GM12878 (cell line): Measurements from ENCODE around the gene MPPED1. TPM values are rescaled to one million over a fixed set of nuclear protein-coding genes. Genes with fewer than 3 reads are reported as not detected.

Source experiments
- ATAC-seq: fragments of 200-7000 bp; cut with Tn5 transposase; 3 replicates; pipeline ENCODE4 v1.9.1; 2020; ENCODE audit warnings: mild to moderate bottlenecking, moderate library complexity
- BruUV-seq: library from RNA; stranded (reverse); fragments of 400-500 nt; replicated peaks from 2 replicates; lab custom pipeline; 2021; lab: Mats Ljungman, UMichigan
- CTCF ChIA-PET: fragments of 300-600 bp; sonication (Branson Sonifier 250); formaldehyde crosslinking; extraction: SDS; loops from one replicate; lab custom pipeline; 2021; ENCODE audit warnings: inconsistent platforms; lab: Yijun Ruan, JAX
- POLR2A ChIA-PET: fragments of 350-600 bp; formaldehyde crosslinking; extraction: SDS; loops from one replicate; lab custom pipeline; 2021; ENCODE audit warnings: inconsistent platforms; lab: Charles Lee
- RAD21 ChIA-PET: fragments of 300-600 bp; sonication (Branson Sonifier 250); formaldehyde crosslinking; loops from one replicate; lab custom pipeline; 2023; ENCODE audit warnings: antibody characterized with exemption; ENCODE audit not compliant: unreplicated experiment; lab: Charles Lee
- SMC1A ChIA-PET: fragments of 300-600 bp; sonication (Branson Sonifier 250); formaldehyde crosslinking; loops from one replicate; lab custom pipeline; 2023; ENCODE audit not compliant: unreplicated experiment, uncharacterized antibody; lab: Charles Lee
- DNase-seq: peaks from one replicate; pipeline ENCODE4 v3.0.0-alpha.2; 2011; ENCODE audit warnings: low read depth, low spot score
- FAIRE-seq: peaks from 3 replicates; lab custom pipeline; 2011; peaks lifted over from hg19 to GRCh38; lab: Jason Lieb, UNC
- H2AFZ ChIP-seq: 2 replicates; pipeline ENCODE4 v1.6.0; 2011; ENCODE audit warnings: low read depth, low read length, control low read depth; ENCODE audit not compliant: control insufficient read depth
- H3K27ac ChIP-seq: 2 replicates; pipeline ENCODE4 v1.5.1; 2011; ENCODE audit warnings: control low read depth; ENCODE audit not compliant: control insufficient read depth, insufficient read depth
- H3K27me3 ChIP-seq, 2 experiments: replicated peaks in 1 of 2; 2 replicates each; pipeline versions ENCODE4 v1.6.0 to v1.6.1; 2011; ENCODE audit warnings: low read length in 1 of 2; ENCODE audit not compliant: control insufficient read depth in 2 of 2, insufficient read depth in 2 of 2
- H3K36me3 ChIP-seq, 2 experiments: 2 replicates each; pipeline ENCODE4 v1.5.1; 2011; ENCODE audit warnings: low read length in 1 of 2; ENCODE audit not compliant: control insufficient read depth in 2 of 2, insufficient read depth in 2 of 2
- H3K4me1 ChIP-seq: 2 replicates; pipeline ENCODE4 v1.6.1; 2011; ENCODE audit warnings: mild to moderate bottlenecking, low read length, moderate library complexity, mixed read lengths; ENCODE audit not compliant: control insufficient read depth, insufficient read depth
- H3K4me2 ChIP-seq: 2 replicates; pipeline ENCODE4 v1.6.0; 2011; ENCODE audit warnings: control low read depth; ENCODE audit not compliant: control insufficient read depth, insufficient read depth
- H3K4me3 ChIP-seq: fragments of 200-600 bp; sonication (generic); 2 replicates; pipeline ENCODE4 v1.5.1; 2016
- H3K79me2 ChIP-seq: 2 replicates; pipeline ENCODE4 v1.6.0; 2011; ENCODE audit warnings: low read length; ENCODE audit not compliant: control insufficient read depth, insufficient read depth
- H3K9ac ChIP-seq: 2 replicates; pipeline ENCODE4 v1.8.0; 2011; ENCODE audit warnings: low read length, control low read depth, mixed read lengths; ENCODE audit not compliant: control insufficient read depth, insufficient read depth
- H3K9me3 ChIP-seq: replicated peaks from 3 replicates; pipeline ENCODE4 v1.5.1; 2011; ENCODE audit warnings: mild to moderate bottlenecking, low read length; ENCODE audit not compliant: control insufficient read depth, insufficient read depth
- H4K20me1 ChIP-seq: 2 replicates; pipeline ENCODE4 v1.6.0; 2011; ENCODE audit not compliant: control insufficient read depth, insufficient read depth
- FOS ChIP-seq: IDR thresholded peaks from 3 replicates; pipeline ENCODE4 v1.6.1; 2011; ENCODE audit warnings: borderline replicate concordance; ENCODE audit not compliant: insufficient read length; ENCODE audit errors: extremely low read depth
- FOXM1 ChIP-seq: IDR thresholded peaks from 2 replicates; pipeline ENCODE4 v1.6.1; 2012; ENCODE audit warnings: low read depth, mild to moderate bottlenecking, inconsistent platforms, low read length, moderate library complexity
- GABPA ChIP-seq: IDR thresholded peaks from 2 replicates; pipeline ENCODE4 v1.6.1; 2014; ENCODE audit warnings: antibody characterized with exemption, low read depth, mild to moderate bottlenecking, inconsistent platforms
- GATAD2B ChIP-seq: fragments of 450-650 bp; conservative IDR thresholded peaks from 2 replicates; pipeline ENCODE4 v1.6.1; 2017; ENCODE audit warnings: low read depth, mild to moderate bottlenecking, moderate library complexity
- IKZF1 ChIP-seq: fragments of 450-650 bp; conservative IDR thresholded peaks from 2 replicates; pipeline ENCODE4 v1.6.1; 2017; ENCODE audit warnings: antibody characterized with exemption, mild to moderate bottlenecking
- JUND ChIP-seq: IDR thresholded peaks from 2 replicates; pipeline ENCODE4 v1.6.1; 2012; ENCODE audit warnings: low read depth, mild to moderate bottlenecking, low read length, improper control_type of control experiment, moderate library complexity
- POLR2AphosphoS2 ChIP-seq: IDR thresholded peaks from 2 replicates; pipeline ENCODE4 v1.6.1; 2011; ENCODE audit warnings: low read depth, mild to moderate bottlenecking, low read length, improper control_type of control experiment, moderate library complexity
- POU2F2 ChIP-seq: IDR thresholded peaks from 3 replicates; pipeline ENCODE4 v1.6.1; 2011; ENCODE audit warnings: low read depth, mild to moderate bottlenecking, low read length, borderline replicate concordance
- SMAD5 ChIP-seq: IDR thresholded peaks from 2 replicates; pipeline ENCODE4 v1.6.1; 2016; ENCODE audit warnings: antibody characterized with exemption, low read depth
- TCF7 ChIP-seq: IDR thresholded peaks from 2 replicates; pipeline ENCODE4 v1.6.1; 2014; ENCODE audit warnings: antibody characterized with exemption, borderline replicate concordance
- WGBS: methylation state at CpG from one replicate; pipeline ENCODE4 v1.1.6; 2016; ENCODE audit warnings: low lambda C conversion rate; ENCODE audit not compliant: insufficient replicate concordance, insufficient coverage; ENCODE audit errors: missing lambda C conversion rate; 5-methylcytosine and 5-hydroxymethylcytosine counted together
- in situ Hi-C: fragments of 300-500 bp; cut with MboI; formaldehyde crosslinking; loops from 9 replicates; pipeline ENCODE4 v1.14.3; 2018; ENCODE audit warnings: mixed read lengths
- intact Hi-C: fragments of 100-400 bp; cut with micrococcal nuclease; formaldehyde crosslinking; loops from one replicate; pipeline ENCODE4 v1.14.2; 2022; ENCODE audit not compliant: unreplicated experiment
- polyA plus RNA-seq, 11 experiments: library from polyadenylated mRNA; depleted of rRNA in 4 of 11; unstranded in 6 of 11; stranded (reverse) in 5 of 11; fragments of >200 nt; fragmentation: Nextera tagmentation in 4 of 11; fragmentation: Illumina TruSeq in 1 of 11; extraction: Ambion mirVana in 4 of 11; extraction: Trizol in 1 of 11; gene quantifications; 1 replicate in 1 of 11; 2 replicates in 10 of 11; pipeline versions ENCODE4 v1.2.1 to v1.2.3, GENCODE V29; 2011 to 2016; ENCODE audit warnings: inconsistent platforms in 2 of 11, missing spikeins in 2 of 11, low read depth in 1 of 11
- total RNA-seq, 4 experiments: library from RNA; depleted of rRNA in 3 of 4; stranded (reverse); fragments of >200 nt in 3 of 4; fragmentation: Illumina TruSeq in 1 of 4; extraction: Trizol in 1 of 4; gene quantifications; 2 replicates each; pipeline versions ENCODE4 v1.2.1 to v1.2.3, GENCODE V29; 2013 to 2021
- TF ChIP-seq, protein P1 (sequence below): IDR thresholded peaks from 2 replicates; pipeline ENCODE4 v1.6.1; 2012; ENCODE audit warnings: mild to moderate bottlenecking, low read depth, low read length
- TF ChIP-seq, protein P2 (sequence below): fragments of 450-650 bp; IDR thresholded peaks from 2 replicates; pipeline ENCODE4 v1.6.1; 2017; ENCODE audit warnings: mild to moderate bottlenecking, low read depth, inconsistent platforms; ENCODE audit not compliant: poor library complexity, severe bottlenecking
- TF ChIP-seq, protein P3 (sequence below), 3 experiments: IDR thresholded peaks in 2 of 3; conservative IDR thresholded peaks in 1 of 3; 2 replicates each; pipeline ENCODE4 v1.5.1; 2011; ENCODE audit warnings: low read depth in 3 of 3, low read length in 3 of 3, mild to moderate bottlenecking in 3 of 3, control low read depth in 2 of 3, moderate library complexity in 2 of 3, inconsistent platforms in 1 of 3, mixed read lengths in 1 of 3; ENCODE audit not compliant: control insufficient read depth in 2 of 3, insufficient read depth in 1 of 3; ENCODE audit errors: extremely low read depth in 1 of 3
- TF ChIP-seq, protein P4 (sequence below): fragments of 450-650 bp; IDR thresholded peaks from 2 replicates; pipeline ENCODE4 v1.6.1; 2018; ENCODE audit warnings: borderline replicate concordance, mild to moderate bottlenecking; ENCODE audit not compliant: partially characterized antibody

Gene MPPED1
- total and polyA plus RNA-seq, 10 of the 15 experiments (the other 5 are each of a cell fraction or from before 2014, with no cell fraction given), result 0.11 TPM; not detected in 9

DNA sequence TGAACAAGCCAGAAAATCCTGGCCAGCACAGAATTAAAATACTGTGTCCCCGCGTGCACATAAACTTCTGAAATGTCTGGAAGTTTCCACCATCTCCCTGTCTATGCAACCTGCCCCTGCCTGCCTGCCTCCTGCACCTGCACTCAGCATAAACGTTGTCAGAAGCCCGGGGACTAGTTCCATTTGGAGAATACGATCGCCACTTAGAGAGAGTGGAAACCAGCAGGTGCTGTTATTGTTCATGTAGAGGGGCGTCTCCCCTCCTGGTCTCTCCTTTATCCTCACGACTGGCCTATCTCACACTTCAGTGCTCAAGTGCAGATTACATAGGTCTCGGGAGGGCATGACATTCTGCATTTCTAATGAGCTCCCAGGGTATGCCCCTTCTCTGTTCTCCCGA, 35.6 kb downstream of the MPPED1 start (continued):
- TF ChIP-seq, protein P1, sequence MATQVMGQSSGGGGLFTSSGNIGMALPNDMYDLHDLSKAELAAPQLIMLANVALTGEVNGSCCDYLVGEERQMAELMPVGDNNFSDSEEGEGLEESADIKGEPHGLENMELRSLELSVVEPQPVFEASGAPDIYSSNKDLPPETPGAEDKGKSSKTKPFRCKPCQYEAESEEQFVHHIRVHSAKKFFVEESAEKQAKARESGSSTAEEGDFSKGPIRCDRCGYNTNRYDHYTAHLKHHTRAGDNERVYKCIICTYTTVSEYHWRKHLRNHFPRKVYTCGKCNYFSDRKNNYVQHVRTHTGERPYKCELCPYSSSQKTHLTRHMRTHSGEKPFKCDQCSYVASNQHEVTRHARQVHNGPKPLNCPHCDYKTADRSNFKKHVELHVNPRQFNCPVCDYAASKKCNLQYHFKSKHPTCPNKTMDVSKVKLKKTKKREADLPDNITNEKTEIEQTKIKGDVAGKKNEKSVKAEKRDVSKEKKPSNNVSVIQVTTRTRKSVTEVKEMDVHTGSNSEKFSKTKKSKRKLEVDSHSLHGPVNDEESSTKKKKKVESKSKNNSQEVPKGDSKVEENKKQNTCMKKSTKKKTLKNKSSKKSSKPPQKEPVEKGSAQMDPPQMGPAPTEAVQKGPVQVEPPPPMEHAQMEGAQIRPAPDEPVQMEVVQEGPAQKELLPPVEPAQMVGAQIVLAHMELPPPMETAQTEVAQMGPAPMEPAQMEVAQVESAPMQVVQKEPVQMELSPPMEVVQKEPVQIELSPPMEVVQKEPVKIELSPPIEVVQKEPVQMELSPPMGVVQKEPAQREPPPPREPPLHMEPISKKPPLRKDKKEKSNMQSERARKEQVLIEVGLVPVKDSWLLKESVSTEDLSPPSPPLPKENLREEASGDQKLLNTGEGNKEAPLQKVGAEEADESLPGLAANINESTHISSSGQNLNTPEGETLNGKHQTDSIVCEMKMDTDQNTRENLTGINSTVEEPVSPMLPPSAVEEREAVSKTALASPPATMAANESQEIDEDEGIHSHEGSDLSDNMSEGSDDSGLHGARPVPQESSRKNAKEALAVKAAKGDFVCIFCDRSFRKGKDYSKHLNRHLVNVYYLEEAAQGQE, result no peak
- TF ChIP-seq, protein P2, sequence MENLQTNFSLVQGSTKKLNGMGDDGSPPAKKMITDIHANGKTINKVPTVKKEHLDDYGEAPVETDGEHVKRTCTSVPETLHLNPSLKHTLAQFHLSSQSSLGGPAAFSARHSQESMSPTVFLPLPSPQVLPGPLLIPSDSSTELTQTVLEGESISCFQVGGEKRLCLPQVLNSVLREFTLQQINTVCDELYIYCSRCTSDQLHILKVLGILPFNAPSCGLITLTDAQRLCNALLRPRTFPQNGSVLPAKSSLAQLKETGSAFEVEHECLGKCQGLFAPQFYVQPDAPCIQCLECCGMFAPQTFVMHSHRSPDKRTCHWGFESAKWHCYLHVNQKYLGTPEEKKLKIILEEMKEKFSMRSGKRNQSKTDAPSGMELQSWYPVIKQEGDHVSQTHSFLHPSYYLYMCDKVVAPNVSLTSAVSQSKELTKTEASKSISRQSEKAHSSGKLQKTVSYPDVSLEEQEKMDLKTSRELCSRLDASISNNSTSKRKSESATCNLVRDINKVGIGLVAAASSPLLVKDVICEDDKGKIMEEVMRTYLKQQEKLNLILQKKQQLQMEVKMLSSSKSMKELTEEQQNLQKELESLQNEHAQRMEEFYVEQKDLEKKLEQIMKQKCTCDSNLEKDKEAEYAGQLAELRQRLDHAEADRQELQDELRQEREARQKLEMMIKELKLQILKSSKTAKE, result no peak
- TF ChIP-seq JUND (no peak), TCF7 (no peak)

DNA sequence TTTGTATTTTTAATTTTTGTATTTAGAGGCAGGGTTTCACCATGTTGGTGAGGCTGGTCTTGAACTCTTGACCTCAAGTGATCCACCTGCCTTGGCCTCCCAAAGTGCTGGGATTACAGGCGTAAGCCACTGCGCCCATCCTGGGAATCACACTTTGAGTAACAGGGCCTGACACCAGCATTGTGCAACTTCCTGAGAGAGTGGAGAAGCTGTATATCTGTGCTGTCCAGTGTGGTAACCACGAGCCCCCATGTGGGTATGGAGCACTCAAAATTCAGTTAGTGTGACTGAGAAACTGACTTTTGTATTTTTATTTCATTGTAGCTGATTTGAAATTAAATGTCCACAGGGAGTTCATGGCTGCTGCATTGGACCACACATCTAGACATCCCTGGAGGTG, 36.2 kb downstream of the MPPED1 start:
- FAIRE-seq (no peak), ATAC-seq (no peak), DNase-seq (no peak)
- ChIA-PET POLR2A (no interaction called here), CTCF (no interaction called here), RAD21 (no interaction called here), SMC1A (no interaction called here)
- no TSS peak for BruUV-seq
- Histone ChIP-seq H3K9me3 (no peaks in the 10 kb centered on the region), H3K27ac (no peak overlapping the region), H3K4me1 (no peaks in the 10 kb centered on the region), H3K27me3 (no peaks in the 10 kb centered on the region), H2AFZ (no peak overlapping the region), H4K20me1 (no peaks in the 10 kb centered on the region), H3K4me3 (no peak overlapping the region), H3K9ac (no peak overlapping the region), H3K79me2 (no peaks in the 10 kb centered on the region), H3K4me2 (no peak overlapping the region), H3K36me3 (no peaks in the 10 kb centered on the region)
- in situ Hi-C loops (no loop called here), intact Hi-C loops (no loop called here)
- 60% methylated on average over 3 of the region's 3 CpGs for WGBS
- TF ChIP-seq GATAD2B, result no peak
- TF ChIP-seq, protein P3, sequence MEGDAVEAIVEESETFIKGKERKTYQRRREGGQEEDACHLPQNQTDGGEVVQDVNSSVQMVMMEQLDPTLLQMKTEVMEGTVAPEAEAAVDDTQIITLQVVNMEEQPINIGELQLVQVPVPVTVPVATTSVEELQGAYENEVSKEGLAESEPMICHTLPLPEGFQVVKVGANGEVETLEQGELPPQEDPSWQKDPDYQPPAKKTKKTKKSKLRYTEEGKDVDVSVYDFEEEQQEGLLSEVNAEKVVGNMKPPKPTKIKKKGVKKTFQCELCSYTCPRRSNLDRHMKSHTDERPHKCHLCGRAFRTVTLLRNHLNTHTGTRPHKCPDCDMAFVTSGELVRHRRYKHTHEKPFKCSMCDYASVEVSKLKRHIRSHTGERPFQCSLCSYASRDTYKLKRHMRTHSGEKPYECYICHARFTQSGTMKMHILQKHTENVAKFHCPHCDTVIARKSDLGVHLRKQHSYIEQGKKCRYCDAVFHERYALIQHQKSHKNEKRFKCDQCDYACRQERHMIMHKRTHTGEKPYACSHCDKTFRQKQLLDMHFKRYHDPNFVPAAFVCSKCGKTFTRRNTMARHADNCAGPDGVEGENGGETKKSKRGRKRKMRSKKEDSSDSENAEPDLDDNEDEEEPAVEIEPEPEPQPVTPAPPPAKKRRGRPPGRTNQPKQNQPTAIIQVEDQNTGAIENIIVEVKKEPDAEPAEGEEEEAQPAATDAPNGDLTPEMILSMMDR (IDR thresholded peaks at IDR 0.05 in 2 of 3, conservative IDR thresholded peaks at IDR 0.05 in 1 of 3; ENCODE audit: control insufficient read depth in 2 of 3, extremely low read depth in 1 of 3, insufficient read depth in 1 of 3, low read depth in 3 of 3, low read length in 3 of 3), result no peak
- no peak for TF ChIP-seq IKZF1
- TF ChIP-seq POLR2AphosphoS2, result no peak
- TF ChIP-seq, protein P4, sequence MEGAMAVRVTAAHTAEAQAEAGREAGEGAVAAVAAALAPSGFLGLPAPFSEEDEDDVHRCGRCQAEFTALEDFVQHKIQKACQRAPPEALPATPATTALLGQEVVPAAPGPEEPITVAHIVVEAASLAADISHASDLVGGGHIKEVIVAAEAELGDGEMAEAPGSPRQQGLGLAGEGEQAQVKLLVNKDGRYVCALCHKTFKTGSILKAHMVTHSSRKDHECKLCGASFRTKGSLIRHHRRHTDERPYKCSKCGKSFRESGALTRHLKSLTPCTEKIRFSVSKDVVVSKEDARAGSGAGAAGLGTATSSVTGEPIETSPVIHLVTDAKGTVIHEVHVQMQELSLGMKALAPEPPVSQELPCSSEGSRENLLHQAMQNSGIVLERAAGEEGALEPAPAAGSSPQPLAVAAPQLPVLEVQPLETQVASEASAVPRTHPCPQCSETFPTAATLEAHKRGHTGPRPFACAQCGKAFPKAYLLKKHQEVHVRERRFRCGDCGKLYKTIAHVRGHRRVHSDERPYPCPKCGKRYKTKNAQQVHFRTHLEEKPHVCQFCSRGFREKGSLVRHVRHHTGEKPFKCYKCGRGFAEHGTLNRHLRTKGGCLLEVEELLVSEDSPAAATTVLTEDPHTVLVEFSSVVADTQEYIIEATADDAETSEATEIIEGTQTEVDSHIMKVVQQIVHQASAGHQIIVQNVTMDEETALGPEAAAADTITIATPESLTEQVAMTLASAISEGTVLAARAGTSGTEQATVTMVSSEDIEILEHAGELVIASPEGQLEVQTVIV, result no peak
- TF ChIP-seq POU2F2, result no peak
- TF ChIP-seq FOXM1, result no peak
- TF ChIP-seq FOS, result no peak
- TF ChIP-seq SMAD5, result no peak
- no peak for TF ChIP-seq GABPA
